GM23338 (cell line): Measurements from ENCODE around the gene ME2.

Experiments used
- CTCF ChIP-seq, 2 experiments: fragments of 200-600 bp in 1 of 2; sonication (generic) in 1 of 2; conservative IDR thresholded peaks; 2 replicates each; pipeline versions ENCODE4 v1.5.1 to v1.6.1; 2016 to 2017; ENCODE audit warnings: antibody characterized with exemption in 2 of 2, low read depth in 2 of 2, mild to moderate bottlenecking in 2 of 2, moderate library complexity in 1 of 2
- EZH2 ChIP-seq: fragments of 200-600 bp; sonication (generic); IDR thresholded peaks from one replicate; pipeline ENCODE4 v1.8.0; 2017; ENCODE audit warnings: antibody characterized with exemption, mild to moderate bottlenecking, low read depth; ENCODE audit not compliant: unreplicated experiment
- EZH2phosphoT487 ChIP-seq: fragments of 200-600 bp; sonication (generic); IDR thresholded peaks from one replicate; pipeline ENCODE4 v1.8.1; 2018; ENCODE audit warnings: antibody characterized with exemption; ENCODE audit not compliant: unreplicated experiment
- POLR2AphosphoS5 ChIP-seq: IDR thresholded peaks from 2 replicates; pipeline ENCODE4 v1.6.1; 2016; ENCODE audit warnings: antibody characterized with exemption, low read depth
- ZNF331 ChIP-seq: fragments of 250-450 bp; sonication (Bioruptor Pico); IDR thresholded peaks from 2 replicates; pipeline ENCODE4 v1.5.0; 2020; ENCODE audit warnings: low read depth, mild to moderate bottlenecking, moderate library complexity
- TF ChIP-seq, protein P1 (sequence below): IDR thresholded peaks from one replicate; pipeline ENCODE4 v1.6.1; 2018; ENCODE audit warnings: antibody characterized with exemption; ENCODE audit not compliant: unreplicated experiment

DNA sequence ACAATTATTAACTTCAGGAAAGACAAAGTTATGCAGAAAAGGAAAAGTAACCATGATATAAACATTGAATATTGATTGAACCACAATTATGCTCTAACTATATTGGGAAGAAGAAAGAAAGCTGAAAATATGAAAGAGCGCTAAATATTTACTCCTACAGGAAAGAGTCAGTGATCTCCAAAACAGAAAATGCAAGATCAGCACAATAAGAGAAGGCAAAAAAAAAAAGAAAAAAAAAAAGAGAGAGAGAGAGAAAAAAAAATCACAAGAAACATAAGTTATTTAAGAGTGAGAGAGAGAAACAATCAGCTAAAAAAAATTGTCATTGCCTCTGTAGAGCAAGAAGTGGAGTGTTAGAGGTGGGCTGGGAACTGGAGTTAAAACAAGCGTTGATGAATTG is 60.0 kb downstream of the ME2 start:
- TF ChIP-seq CTCF (conservative IDR thresholded peaks at IDR 0.05; ENCODE audit: low read depth in 2 of 2) (no peak), POLR2AphosphoS5 (no peak), ZNF331 (CRISPR knock-in tag) (no peak), EZH2phosphoT487 (no peak), EZH2 (no peak)
- TF ChIP-seq, protein P1, sequence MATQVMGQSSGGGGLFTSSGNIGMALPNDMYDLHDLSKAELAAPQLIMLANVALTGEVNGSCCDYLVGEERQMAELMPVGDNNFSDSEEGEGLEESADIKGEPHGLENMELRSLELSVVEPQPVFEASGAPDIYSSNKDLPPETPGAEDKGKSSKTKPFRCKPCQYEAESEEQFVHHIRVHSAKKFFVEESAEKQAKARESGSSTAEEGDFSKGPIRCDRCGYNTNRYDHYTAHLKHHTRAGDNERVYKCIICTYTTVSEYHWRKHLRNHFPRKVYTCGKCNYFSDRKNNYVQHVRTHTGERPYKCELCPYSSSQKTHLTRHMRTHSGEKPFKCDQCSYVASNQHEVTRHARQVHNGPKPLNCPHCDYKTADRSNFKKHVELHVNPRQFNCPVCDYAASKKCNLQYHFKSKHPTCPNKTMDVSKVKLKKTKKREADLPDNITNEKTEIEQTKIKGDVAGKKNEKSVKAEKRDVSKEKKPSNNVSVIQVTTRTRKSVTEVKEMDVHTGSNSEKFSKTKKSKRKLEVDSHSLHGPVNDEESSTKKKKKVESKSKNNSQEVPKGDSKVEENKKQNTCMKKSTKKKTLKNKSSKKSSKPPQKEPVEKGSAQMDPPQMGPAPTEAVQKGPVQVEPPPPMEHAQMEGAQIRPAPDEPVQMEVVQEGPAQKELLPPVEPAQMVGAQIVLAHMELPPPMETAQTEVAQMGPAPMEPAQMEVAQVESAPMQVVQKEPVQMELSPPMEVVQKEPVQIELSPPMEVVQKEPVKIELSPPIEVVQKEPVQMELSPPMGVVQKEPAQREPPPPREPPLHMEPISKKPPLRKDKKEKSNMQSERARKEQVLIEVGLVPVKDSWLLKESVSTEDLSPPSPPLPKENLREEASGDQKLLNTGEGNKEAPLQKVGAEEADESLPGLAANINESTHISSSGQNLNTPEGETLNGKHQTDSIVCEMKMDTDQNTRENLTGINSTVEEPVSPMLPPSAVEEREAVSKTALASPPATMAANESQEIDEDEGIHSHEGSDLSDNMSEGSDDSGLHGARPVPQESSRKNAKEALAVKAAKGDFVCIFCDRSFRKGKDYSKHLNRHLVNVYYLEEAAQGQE, result no peak
